Endothelial cell of umbilical vein (primary cell): ENCODE data around the gene NQO2. TPM values are rescaled to one million over a fixed set of nuclear protein-coding genes. Genes with fewer than 3 reads are reported as not detected.

ENCODE experiments used
- BruUV-seq: library from RNA; stranded (reverse); fragments of 400-500 nt; replicated peaks from 2 replicates; lab custom pipeline; 2021; lab: Mats Ljungman, UMichigan
- CTCF ChIA-PET: fragments of 300-600, 350-600 bp; sonication (Branson Sonifier 250); formaldehyde crosslinking; loops from one replicate; lab custom pipeline; 2021; ENCODE audit warnings: antibody characterized with exemption, inconsistent platforms; lab: Charles Lee
- POLR2A ChIA-PET: fragments of 300-600, 350-600 bp; sonication (Branson Sonifier 250); formaldehyde crosslinking; loops from one replicate; lab custom pipeline; 2021; ENCODE audit warnings: antibody characterized with exemption, inconsistent platforms; lab: Charles Lee
- DNase-seq: peaks from one replicate; pipeline ENCODE4 v3.0.0-alpha.2; 2011; ENCODE audit warnings: low read depth, low spot score
- FAIRE-seq: peaks from 2 replicates; lab custom pipeline; 2011; peaks lifted over from hg19 to GRCh38; lab: Jason Lieb, UNC
- H2AFZ ChIP-seq: 2 replicates; pipeline ENCODE4 v1.6.0; 2012; ENCODE audit warnings: low read depth, low read length, control low read depth, inconsistent platforms
- H3K27ac ChIP-seq: 2 replicates; pipeline ENCODE4 v1.5.1; 2011; ENCODE audit warnings: low read depth, mild to moderate bottlenecking, control low read depth, low read length, moderate library complexity; ENCODE audit not compliant: insufficient read depth
- H3K27me3 ChIP-seq, 2 experiments: 2 replicates each; pipeline versions ENCODE4 v1.6.0 to v1.6.1; 2011; ENCODE audit warnings: low read length in 2 of 2, mixed read lengths in 1 of 2; ENCODE audit not compliant: control insufficient read depth in 2 of 2, insufficient read depth in 2 of 2
- H3K36me3 ChIP-seq, 2 experiments: 2 replicates in 1 of 2; 3 replicates in 1 of 2; pipeline ENCODE4 v1.5.1; 2011; ENCODE audit warnings: low read length in 2 of 2, mild to moderate bottlenecking in 1 of 2, moderate library complexity in 1 of 2; ENCODE audit not compliant: control insufficient read depth in 2 of 2, insufficient read depth in 2 of 2; ENCODE audit errors: extremely low read depth in 1 of 2
- H3K4me1 ChIP-seq: 3 replicates; pipeline ENCODE4 v1.5.1; 2011; ENCODE audit warnings: mild to moderate bottlenecking, low read length; ENCODE audit not compliant: control insufficient read depth, insufficient read depth; ENCODE audit errors: extremely low read depth
- H3K4me2 ChIP-seq: 2 replicates; pipeline ENCODE4 v1.6.1; 2011; ENCODE audit warnings: low read length, control low read depth, mixed read lengths; ENCODE audit not compliant: insufficient read depth
- H3K4me3 ChIP-seq, 3 experiments: fragments of 200-600 bp in 1 of 3; sonication (generic), shearing (Covaris generic) in 1 of 3; replicated peaks in 1 of 3; 2 replicates each; pipeline ENCODE4 v1.5.1; 2011 to 2016; ENCODE audit warnings: control low read depth in 3 of 3, low read length in 3 of 3, mild to moderate bottlenecking in 2 of 3, inconsistent platforms in 1 of 3, low read depth in 1 of 3, moderate library complexity in 1 of 3; ENCODE audit not compliant: insufficient read depth in 1 of 3
- H3K79me2 ChIP-seq: 2 replicates; pipeline ENCODE4 v1.6.0; 2012; ENCODE audit warnings: low read length, inconsistent platforms; ENCODE audit not compliant: control insufficient read depth, insufficient read depth
- H3K9ac ChIP-seq: replicated peaks from 2 replicates; pipeline ENCODE3; 2011; ENCODE audit warnings: low read length, control low read depth; ENCODE audit not compliant: insufficient read depth; ENCODE audit errors: extremely low read depth
- H3K9me1 ChIP-seq: replicated peaks from 3 replicates; pipeline ENCODE4 v1.6.0; 2011; ENCODE audit warnings: mild to moderate bottlenecking, low read length; ENCODE audit not compliant: control insufficient read depth, insufficient read depth; ENCODE audit errors: extremely low read depth
- H3K9me3 ChIP-seq: replicated peaks from 2 replicates; pipeline ENCODE4 v1.5.1; 2012; ENCODE audit warnings: low read length, inconsistent platforms; ENCODE audit not compliant: control insufficient read depth, insufficient read depth
- H4K20me1 ChIP-seq: replicated peaks from 2 replicates; pipeline ENCODE3; 2011; ENCODE audit warnings: mild to moderate bottlenecking, low read length; ENCODE audit not compliant: control insufficient read depth, insufficient read depth; ENCODE audit errors: extremely low read depth
- CTCF ChIP-seq, 2 donors: IDR thresholded peaks; 1 replicate in 1 of 2; 2 replicates in 1 of 2; pipeline ENCODE4 v1.5.1; 2011; ENCODE audit warnings: low read length in 2 of 2, mild to moderate bottlenecking in 2 of 2, moderate library complexity in 2 of 2, control low read depth in 1 of 2, inconsistent platforms in 1 of 2, low read depth in 1 of 2; ENCODE audit not compliant: insufficient read depth in 1 of 2; ENCODE audit errors: extremely low read depth in 1 of 2
- EZH2 ChIP-seq: IDR thresholded peaks from 2 replicates; pipeline ENCODE4 v1.6.1; 2012; ENCODE audit warnings: borderline replicate concordance, low read depth, mild to moderate bottlenecking, moderate library complexity, low read length, inconsistent platforms; ENCODE audit not compliant: severe bottlenecking
- FOS ChIP-seq: IDR thresholded peaks from 2 replicates; pipeline ENCODE4 v1.6.1; 2011; ENCODE audit warnings: mild to moderate bottlenecking, low read length, moderate library complexity, borderline replicate concordance; ENCODE audit not compliant: insufficient read depth
- GATA2 ChIP-seq: IDR thresholded peaks from 2 replicates; pipeline ENCODE4 v1.7.0; 2011; ENCODE audit warnings: low read depth, mild to moderate bottlenecking, moderate library complexity, mixed read lengths, low read length; ENCODE audit not compliant: insufficient read length, insufficient read depth
- JUN ChIP-seq: IDR thresholded peaks from 2 replicates; pipeline ENCODE4 v1.6.1; 2011; ENCODE audit warnings: borderline replicate concordance, low read depth; ENCODE audit not compliant: insufficient read length, insufficient read depth
- MYC ChIP-seq: IDR thresholded peaks from one replicate; pipeline ENCODE4 v1.6.1; 2011; ENCODE audit warnings: mild to moderate bottlenecking, low read depth, low read length
- POLR2A ChIP-seq: IDR thresholded peaks from 2 replicates; pipeline ENCODE4 v1.6.1; 2012; ENCODE audit warnings: low read depth, mild to moderate bottlenecking, control low read depth, low read length
- POLR2AphosphoS5 ChIP-seq: IDR thresholded peaks from 2 replicates; pipeline ENCODE4 v1.6.1; 2012; ENCODE audit warnings: low read depth, mild to moderate bottlenecking, control low read depth, low read length, moderate library complexity; ENCODE audit not compliant: insufficient read depth
- dilution Hi-C: fragments of 300-500 bp; cut with MboI; formaldehyde crosslinking; loops from one replicate; pipeline ENCODE4 v1.15.0; 2019; ENCODE audit warnings: low sequenced_read_pairs; ENCODE audit not compliant: extremely low pct_ligation_motif_present
- intact Hi-C: fragments of 100-400 bp; cut with micrococcal nuclease; formaldehyde crosslinking; loops from one replicate; pipeline ENCODE4 v1.10.0; 2022
- polyA plus RNA-seq, 4 experiments: library from polyadenylated mRNA; depleted of rRNA in 3 of 4; stranded (reverse) in 3 of 4; unstranded in 1 of 4; fragments of >200 nt; gene quantifications; 2 replicates each; pipeline versions ENCODE4 v1.2.1 to v1.2.3, GENCODE V29; 2011 to 2012; ENCODE audit warnings: missing spikeins in 1 of 4
- total RNA-seq: library from RNA; stranded (reverse); gene quantifications from 2 replicates; pipeline ENCODE4 v1.2.3, GENCODE V29; 2021
- TF ChIP-seq, protein P1 (sequence below): IDR thresholded peaks from 2 replicates; pipeline ENCODE4 v1.6.1; 2011; ENCODE audit not compliant: insufficient read depth, insufficient read length

NQO2 gene
- total and polyA plus RNA-seq, 2 donors (not counting 3 experiments of a cell fraction or from before 2014, with no cell fraction given), result 27.6 to 48.0 TPM

DNA sequence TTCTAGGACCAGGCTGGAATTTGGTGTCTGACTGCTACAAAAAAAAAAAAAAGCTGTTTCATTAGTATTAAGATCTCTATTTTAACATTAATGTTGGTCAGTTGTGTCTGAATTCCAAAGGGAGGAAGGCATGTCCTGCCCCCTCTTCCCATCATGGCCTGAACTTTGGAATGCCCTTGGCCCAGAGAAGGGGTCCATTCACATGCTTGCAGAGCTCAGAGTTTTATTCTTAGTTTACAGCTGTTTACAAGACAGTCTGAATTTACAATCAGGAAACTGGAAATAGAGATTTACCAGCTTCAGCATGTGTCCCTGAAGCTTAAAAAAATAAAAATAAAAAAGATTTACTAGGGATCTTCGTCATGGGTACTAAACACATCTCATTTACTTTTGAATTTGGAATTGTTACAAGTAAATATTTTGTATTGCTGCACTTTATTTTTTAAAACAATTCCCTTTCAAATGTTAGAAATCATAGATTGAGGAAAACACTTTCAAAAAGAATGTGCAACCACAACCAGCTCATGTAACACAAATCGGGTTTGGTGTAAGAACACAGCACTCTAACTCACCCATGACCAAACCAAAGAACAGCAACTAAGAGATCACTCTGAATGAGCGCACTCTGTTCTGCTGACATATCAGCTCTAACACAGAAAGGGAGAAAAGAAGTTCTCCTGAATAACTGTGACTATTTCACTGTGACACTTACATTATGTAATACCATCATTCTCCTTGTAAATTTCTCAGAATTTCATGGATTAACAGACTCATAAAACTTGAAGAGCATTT is 21.7 kb upstream of the NQO2 start:
- H3K4me2 ChIP-seq, result no peak overlapping the region
- no peak overlapping the region for H3K27ac ChIP-seq
- H3K36me3 ChIP-seq, result no peaks in the 10 kb centered on the region
- FAIRE-seq (no peak), DNase-seq (no peak)
- H3K27me3 ChIP-seq, result no peaks in the 10 kb centered on the region
- H3K4me1 ChIP-seq, result peaks cover 38% of the 10 kb centered on the region
- no peaks in the 10 kb centered on the region for H3K79me2 ChIP-seq
- no TSS peak for BruUV-seq
- intact Hi-C loops, result no loop called here
- no peak overlapping the region for H3K9ac ChIP-seq
- ChIA-PET POLR2A (interaction anchor here (0.6 kb wide), 1 partner anchor 101 kb away, joined by 4 read pairs; no protein-coding TSS in a partner anchor), CTCF (interaction anchor here (0.8 to 5.7 kb wide), 4 partner anchors 9 to 25 kb away, joined by 3 to 35 read pairs (median 6); no protein-coding TSS in a partner anchor)
- dilution Hi-C loops, result no loop called here
- no peaks in the 10 kb centered on the region for H3K9me1 ChIP-seq
- TF ChIP-seq JUN (no peak), POLR2A (no peak), GATA2 (no peak), EZH2 (no peak), MYC (no peak), CTCF (IDR thresholded peaks at IDR 0.05; ENCODE audit: extremely low read depth in 1 of 2, insufficient read depth in 1 of 2, low read depth in 1 of 2, low read length in 2 of 2) (no peak), FOS (no peak), POLR2AphosphoS5 (no peak)
- TF ChIP-seq, protein P1, sequence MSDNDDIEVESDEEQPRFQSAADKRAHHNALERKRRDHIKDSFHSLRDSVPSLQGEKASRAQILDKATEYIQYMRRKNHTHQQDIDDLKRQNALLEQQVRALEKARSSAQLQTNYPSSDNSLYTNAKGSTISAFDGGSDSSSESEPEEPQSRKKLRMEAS, result no peak
- no peaks in the 10 kb centered on the region for H3K9me3 ChIP-seq
- no peak overlapping the region for H2AFZ ChIP-seq
- no peak overlapping the region for H3K4me3 ChIP-seq
- no peaks in the 10 kb centered on the region for H4K20me1 ChIP-seq
